DMS53 (cell line): ENCODE data around the gene PGGHG.
A peak's percentile ranks its signal among the peaks of the same experiment; 100 is the strongest.
"Not testable (repeated sequence)": the region's sequence is repeated elsewhere in the genome, so short reads cannot be mapped to it uniquely, and the experiment has no call there.

Experiments used
- DNase-seq: peaks from one replicate; lab custom pipeline; 2025; lab: John Stamatoyannopoulos, UW

The PGGHG gene

DNA sequence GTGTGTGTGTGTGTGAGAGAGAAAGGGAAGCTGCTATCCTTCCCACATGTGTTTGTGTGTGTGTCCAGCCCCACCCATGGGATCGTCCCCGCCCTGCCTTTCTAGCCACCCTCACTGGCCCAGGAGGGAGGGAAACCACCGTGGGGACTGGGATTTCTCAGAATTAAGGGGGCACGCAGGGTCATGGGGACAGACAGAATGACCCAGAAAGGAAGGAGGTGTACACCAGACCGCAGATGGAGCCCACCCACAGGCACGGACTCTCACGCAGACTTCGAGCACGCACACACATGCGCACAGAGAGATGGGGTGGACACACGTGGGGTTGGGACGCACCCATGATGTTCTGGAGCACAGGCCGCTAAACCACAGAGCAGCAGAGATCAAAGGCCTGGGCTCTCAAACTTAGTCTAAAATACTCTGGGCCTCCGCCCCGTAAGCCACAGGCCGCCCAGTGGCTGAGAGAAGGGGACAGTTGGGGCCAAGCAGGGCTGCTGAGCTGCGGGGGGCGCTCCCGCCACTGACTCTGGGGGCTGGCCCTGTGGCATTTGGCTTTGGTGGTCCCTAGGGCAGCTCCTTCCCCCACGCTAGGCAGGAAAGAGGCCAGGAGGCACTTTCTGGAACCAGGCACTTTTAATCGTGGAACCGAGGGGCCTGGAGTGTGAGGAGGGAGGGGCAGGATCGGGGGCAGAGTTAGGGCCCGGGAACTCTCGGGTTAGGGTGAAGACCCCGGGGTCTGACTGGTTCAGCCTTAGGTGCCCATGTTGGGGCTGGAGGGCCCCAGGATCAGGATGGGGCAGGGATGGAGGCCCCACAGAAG lies 8.9 kb downstream of the PGGHG start:
- no peak for DNase-seq

DNA sequence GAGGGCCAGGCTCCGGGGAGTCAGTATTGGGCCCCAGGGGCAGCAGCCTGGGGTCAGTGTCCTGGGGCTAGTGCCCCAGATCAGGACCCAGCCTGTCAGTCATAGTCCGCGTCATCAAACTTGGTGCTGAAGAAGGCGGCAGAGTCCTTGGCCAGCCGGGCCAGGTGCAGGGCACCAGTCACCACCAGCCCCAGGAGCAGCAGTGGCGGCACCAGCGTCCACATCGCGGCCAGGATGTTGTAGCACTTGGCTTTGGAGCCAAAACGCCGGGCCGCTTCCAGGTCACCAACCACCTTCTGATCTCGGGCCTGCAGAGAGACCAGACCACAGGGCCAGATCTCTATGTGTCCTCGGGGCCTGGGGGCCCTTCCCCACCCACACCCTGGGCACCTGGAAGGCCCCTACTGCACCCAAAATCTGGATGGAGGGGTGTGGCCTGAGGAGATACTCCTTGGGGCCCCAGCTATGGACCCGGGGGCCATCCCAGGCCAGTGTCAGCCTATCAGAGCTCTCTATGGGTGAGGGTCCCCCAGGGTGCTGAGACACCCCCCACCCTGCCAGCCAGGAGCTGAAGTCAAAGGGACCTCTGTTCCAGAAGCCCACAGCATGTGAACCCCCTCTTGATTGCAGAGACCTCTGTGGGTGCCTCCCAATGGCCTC lies 9.6 kb downstream of the PGGHG start:
- peak; percentile 49 for DNase-seq

DNA sequence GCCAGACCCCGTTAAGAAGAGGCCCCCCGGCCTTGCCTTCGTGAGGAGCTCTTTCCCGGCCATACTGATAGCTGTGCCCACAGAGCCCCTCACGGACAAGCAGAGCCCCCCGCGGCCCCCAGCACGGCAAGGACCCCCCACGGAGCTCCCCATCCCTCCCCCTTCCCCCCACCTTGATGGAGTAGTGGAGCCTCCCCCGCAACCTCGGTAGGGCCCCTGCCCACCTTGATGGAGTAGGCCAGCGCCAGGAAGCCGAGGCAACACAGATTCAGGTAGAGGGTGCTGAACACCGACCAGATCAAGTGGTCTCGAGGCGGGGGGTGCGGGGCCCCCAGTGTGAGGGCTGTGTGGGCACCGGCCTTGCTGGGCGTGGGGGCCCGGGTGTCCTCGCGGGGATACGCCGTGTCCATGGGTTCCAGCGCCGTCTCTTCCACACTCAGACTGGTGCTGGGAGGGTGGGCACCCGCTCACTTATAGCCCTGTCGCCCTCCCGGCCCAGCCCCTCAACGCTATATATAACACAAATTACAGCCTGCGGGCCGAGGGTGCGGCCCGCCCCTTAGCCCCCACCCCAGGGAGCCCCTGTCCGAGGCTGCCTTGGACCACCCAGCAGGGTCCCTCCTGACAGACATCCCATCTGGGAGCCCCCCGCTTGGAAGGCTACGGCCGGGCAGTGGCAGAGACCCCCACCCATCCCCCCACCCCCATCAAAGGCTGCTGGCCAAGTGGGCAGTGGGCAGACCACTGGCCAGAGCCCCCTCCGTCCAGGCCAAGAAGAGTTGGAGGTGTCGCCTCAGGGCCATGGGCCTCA lies 10.4 kb downstream of the PGGHG start, which contains the start of gene IFITM5:
TSS of gene IFITM5 (minus strand) at position 446 of the 811 bp plus-strand sequence. CDS start at position 410, 36 bp downstream.
- DNase-seq, result no peak

DNA sequence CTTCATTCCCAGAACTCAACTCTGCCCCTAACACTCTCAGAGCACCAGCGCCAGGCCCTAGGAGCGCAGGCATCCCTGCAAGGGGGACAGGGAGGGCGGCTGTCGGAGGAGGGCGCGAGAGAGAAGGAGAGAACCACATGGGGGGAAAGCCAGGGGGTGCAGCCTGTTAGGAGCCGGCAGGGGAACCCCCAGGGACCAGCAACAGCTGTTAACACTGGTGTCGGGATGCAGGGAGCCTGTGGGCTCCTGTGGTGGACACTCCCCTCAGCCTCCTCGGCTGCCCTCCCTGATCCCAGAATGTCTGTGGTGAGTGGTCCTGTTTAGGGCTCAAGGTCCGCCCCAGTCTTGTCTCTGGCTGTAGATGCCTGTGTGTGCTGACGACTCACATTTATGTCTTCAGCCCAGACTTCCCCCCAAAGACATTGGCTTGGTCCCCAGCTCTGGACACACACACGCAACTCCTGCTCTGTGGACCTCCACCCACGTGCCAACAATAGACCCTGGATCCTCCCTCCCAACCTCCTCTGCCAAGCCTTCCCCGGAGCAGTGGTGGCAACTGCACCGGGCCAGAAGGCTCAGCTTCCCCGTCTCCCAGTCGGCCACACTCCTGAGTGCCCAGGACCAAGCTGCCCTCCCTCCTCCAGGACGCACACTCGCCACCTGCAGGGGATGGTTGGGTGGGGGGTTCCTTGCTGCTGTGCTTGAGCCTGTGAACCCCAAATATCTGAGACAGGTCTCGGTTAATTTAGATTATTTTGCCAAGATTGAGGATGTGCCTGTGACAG lies 11.2 kb downstream of the PGGHG start:
- DNase-seq, result no peak

DNA sequence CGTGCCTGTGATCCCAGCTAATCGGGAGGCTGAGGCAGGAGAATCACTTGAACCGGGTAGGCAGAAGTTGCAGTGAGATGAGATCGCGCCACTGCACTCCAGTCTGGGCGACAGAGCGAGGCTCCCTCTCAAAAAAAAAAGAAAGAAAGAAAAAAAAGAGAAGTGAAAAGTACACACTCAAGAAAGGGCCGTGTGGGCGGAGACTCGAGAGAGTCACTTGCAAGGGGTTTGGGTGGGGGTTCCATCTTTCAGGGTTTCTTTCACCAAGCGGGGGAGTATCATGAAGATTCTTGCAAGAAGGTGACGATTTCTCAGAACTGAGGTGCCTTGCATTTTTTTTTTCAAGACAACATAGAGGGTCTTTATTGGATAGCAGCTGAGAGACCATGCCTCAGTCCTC lies 14.4 kb downstream of the PGGHG start:
- no peak for DNase-seq

DNA sequence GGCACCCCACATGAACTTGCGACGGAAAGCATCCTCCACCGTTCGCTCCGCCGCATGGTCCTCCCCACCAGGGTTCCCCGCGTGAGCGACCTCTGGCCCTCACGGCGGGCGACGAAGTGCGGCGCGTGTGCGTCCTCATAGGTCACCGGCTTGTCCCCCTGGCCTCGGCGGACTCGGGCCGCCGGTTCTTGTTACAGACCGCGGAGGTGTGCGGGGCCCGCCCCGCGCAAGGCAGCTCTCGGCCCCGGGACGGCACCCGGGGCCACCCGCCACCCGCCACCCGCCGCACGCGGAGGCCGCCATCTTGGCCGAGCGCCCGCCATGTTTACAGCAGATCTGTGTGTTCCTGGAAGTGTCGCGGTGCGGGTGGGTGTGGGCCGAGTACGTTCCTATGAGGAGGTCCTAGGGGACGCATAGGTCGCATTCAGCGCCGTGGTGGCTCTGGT lies 15.2 kb downstream of the PGGHG start:
- no peak for DNase-seq

DNA sequence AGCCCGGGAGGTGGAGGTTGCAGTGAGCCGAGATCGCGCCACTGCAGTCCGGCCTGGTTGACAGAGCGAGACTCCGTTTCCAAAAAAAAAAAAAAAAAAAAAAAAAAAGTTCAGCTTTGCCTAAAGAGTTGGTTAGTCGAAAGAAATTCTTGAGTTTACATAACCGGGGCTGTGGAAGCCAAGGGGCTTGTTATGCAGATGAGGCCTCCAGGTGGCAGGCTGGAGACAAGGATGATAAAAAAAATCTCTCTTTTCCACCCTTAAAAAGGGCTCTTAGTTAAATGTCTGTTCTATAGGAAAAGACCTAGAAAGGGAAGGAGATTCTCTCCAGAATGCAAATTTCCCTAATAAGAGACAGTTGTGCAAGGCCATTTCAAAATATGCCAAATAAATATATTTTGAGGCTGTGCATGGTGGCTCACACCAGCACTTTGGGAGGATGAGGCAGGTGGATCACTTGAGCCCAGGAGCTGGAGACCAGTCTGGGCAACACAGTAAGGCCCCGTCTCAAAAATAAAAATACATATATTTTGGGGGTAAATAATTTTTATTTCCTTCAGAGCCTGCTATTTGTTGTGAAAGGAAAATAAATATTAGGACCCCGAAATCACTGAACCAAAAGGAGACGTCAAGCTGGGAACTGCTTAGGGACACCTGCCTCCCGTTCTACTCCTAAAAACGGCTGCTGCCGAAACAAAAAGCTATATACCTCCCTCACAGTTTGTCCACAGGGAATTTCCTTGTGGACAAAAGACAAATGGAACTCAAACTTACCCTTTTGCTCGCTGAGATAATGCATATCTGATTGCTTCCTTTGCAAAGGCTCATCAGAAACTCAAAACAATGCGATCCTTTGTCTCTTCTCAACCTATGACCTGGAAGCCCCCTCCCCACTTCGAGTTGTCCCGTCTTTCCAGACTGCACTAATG lies 16.3 kb downstream of the PGGHG start:
- DNase-seq, result peak; percentile 85

DNA sequence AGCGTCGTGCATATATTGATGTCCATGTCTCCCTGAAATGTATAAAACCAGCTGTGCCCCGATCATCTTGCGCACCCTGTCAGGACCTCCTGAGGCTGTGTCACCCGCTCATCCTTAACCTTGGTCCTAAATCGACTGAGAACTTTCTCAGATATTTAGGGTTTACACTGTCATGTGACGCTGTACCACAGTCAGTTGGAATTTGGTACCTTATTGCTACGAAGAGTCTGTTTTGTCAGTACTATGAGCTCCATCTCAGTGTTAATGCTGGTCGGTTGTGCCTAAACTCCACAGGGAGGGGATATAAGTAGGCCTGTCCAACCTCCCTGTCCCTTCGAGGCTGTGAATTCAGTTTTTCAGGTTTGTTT lies 16.9 kb downstream of the PGGHG start:
- DNase-seq, result no peak

DNA sequence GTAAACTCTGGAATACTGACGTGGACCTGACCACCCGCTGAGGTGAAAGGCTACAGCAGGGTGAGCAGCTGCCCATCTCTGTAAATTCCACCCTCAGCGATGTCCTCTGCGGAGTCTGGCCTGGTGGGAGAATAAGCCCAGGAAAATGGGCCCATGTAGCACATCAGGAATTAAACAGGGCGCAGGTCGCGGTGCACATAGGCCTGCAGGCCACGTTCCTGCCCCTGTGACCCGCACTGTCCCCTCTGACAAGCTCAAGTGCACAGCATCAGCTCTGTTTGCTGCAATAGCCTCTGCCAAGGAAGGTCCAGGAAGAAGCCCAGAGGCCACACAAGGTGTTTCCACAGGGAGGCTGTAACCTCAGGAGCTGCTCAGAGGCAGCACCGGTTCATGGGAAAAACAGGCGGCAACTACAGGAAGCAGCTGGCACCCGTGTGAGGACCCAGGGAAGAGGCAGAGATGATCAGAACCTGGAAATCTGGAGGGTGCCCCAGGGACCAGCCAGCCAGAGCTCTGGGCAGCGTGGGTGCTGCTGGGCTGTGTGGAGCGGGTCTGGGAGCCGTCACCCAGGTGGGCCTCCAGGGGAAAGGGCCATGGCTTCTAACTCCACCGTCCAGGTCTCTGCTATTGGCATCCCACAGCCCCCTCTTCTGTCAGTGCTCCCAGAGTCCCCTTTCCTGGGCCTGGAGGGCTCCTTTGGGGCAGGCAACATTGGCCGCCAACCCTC lies 17.9 kb downstream of the PGGHG start:
- DNase-seq, result no peak

DNA sequence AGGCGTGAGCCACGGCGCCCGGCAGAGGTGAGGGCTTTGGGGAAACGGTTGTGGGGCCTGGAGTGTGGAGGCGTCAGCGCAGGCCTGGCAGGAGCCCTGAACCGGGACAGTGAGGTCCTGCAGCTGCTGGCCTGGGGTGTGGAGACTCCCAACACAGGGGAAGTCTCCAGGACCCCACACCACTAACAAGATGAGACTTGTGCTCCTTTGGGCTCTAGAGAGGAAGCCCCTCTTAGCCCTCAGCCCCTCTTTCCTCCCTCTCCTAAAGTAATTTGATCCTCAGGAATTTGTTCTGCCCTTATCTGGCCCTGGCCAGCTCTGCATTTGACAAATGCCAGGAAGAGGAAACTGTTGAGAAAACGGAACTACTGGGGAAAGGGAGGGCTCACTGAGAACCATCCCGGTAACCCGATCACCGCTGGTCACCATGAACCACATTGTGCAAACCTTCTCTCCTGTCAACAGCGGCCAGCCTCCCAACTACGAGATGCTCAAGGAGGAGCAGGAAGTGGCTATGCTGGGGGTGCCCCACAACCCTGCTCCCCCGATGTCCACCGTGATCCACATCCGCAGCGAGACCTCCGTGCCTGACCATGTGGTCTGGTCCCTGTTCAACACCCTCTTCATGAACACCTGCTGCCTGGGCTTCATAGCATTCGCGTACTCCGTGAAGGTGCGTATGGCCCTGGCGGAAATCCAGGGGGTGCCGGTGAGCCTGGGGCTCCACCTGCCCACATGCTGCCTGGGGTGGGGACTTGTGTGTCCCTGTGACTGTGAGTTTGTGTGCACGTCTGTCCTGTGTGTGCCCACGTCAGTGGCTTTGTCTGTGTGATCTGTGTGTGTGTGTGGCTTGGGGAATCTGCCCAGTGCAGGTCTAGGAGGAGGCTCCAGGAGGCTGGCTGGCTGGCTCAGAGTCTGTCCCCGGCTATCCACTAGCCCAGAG lies 19.1 kb downstream of the PGGHG start, which contains the start of gene IFITM2:
TSS of gene IFITM2 (plus strand) at position 51 of the 943 bp plus-strand sequence. CDS start at position 428, 377 bp downstream.
- DNase-seq, result peak; percentile 82

DNA sequence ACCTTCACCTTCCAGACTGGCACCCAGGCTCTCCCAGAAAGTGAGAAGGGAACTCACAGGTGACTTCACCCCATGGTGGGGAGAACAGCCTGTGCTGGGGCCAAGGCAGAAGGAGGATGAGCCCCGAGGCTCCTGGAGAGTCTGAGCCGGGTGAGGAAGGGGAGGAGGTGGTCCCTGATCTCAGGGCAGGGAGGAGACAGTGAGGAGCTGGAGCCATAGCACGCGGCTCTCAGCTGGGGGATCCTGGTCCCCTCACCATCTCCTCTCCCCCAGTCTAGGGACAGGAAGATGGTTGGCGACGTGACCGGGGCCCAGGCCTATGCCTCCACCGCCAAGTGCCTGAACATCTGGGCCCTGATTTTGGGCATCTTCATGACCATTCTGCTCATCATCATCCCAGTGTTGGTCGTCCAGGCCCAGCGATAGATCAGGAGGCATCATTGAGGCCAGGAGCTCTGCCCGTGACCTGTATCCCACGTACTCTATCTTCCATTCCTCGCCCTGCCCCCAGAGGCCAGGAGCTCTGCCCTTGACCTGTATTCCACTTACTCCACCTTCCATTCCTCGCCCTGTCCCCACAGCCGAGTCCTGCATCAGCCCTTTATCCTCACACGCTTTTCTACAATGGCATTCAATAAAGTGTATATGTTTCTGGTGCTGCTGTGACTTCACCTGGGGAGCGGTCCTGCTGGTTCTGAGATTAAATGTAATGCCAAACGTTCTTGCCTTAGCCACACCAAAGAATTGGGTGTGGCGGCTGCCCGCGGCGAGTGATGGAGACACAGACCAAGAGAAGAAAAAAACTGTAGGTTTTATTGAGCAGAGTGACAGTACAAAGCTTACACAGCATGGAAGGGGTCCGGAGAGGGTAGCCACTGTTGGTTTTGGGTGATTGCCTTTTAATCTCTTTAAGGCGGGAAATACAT lies 20.1 kb downstream of the PGGHG start:
- DNase-seq, result not testable (repeated sequence)

DNA sequence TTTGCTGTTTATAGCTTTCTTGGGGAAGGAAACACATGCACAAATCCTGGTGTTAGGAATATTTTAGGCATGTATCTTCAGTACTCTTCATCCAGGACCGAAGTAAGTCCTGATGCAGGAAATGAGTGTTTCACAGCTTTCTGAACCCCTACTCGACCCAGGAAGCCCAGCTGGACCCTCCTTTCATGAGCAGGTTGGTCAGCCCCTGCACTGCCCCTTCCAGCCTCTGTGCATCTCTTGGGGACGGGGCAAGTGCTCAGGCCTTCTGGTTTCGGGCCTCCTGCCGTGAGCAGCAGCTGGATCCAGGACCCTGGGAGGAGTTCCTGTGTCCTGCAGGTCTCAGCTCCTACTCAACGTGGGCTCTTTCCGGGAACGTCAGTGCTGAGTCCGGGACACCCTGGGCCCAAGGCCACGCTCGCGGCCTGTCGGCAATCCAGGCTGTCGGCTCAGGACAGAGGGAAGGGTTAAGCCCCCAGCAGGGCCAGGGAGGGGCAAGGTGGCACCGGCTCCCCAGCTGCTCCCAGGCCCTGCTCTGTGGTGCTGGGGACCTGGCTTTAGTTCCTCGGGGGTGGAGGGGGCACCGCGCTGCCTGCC lies 21.1 kb downstream of the PGGHG start:
- not testable (repeated sequence) for DNase-seq

DNA sequence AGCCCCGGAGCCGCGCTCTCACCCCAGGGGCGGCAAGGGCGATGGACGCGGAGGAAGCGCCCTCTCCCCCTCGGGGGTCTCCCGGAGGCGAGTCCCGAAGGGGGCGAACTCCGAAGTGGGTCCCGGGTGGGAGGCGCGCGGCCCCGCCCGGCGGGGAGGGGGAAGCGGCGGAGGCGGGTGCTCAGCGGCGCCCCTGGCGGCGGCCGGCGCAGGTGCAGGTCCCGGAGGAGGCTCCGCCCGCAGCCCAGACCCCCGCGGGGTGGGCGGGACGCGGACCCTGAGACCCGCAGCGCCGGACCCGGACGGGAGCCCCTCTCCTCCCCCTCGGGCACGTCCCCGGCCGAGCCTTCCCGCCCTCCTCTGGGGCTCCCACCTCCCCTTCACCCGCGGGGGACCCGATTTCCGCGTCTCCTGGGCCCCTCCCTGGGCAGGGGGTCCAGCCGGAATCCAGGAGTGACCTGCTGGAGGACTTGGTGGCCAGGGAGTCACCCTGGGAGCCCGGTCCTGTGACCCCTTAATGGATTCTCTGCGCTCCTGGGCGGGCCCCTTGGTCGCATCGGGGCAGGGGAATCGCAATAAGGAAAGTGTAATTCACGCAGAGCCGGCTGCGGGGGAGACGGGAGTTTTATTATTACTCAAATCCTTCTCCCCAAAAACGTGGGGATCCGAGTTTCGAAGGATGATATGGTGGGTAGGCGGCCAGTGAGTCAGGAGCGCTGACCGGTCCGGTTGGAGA lies 22.3 kb downstream of the PGGHG start:
- not testable (repeated sequence) for DNase-seq

DNA sequence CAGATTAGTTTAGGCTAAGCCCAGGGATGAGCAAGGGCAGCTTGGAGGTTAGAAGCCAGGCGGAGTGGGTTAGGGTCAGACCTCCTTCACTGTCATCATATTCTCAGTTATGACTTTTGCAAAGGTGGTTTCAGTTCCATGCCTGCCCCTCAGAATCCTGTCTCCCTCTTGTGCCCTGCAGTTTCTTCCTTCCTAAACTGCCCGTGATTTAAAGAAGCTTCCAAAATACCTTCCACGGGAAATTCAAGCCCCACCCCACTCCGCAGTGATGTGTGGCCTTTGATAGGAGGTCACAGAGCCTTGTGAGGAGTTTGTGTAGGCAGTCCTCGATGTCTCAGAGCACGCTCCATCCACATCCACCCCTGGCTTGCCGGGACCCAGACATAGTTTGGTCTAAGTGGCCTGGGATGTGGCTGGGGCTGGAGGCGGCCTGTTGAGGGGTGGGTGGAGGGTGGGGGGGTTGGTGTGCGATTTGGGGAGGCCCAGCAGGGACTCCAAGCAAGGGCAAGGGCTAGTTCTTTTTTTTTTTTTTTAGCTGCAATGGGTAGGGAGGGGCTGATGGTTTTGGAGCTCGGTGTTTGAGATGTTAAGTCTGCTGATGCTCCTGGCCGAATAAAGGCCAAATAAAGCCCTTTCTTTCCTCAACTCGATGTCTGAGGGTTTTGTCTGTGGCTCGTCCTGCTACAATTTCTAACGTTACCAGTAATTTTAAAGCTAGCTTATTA lies 23.3 kb downstream of the PGGHG start:
- DNase-seq, result no peak

DNA sequence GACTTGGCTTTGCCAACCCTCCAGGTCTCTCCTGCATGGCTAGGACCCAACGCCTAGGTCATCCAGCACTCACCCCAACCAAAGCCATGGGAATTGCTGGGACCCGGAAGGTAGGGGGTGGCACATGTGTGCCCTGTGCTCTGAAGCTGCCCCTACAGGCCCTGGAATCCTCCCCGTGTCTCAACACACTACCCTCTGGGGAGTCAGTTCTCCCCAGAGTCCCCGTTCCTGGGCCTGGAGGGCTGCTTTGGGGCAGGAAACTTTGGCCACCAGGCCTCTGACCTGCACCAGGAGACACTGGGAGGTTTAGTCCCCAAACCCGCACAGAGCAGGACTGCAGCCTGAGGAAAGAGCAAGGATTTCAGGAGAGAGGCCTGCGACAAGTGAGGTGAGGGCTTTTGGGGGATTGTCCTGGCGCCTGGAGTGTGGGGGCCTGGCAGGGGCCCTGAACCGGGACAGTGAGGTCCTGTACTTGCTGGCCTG lies 24.4 kb downstream of the PGGHG start:
- DNase-seq, result no peak
